ENCODE data around the gene HDAC4. TPM values are rescaled to one million over a fixed set of nuclear protein-coding genes. Genes with fewer than 3 reads are reported as not detected.
A peak's percentile ranks its signal among the peaks of the same experiment; 100 is the strongest.

Gene HDAC4
- total RNA-seq, 1 experiment from 2014 or later = 47.6 TPM

DNA sequence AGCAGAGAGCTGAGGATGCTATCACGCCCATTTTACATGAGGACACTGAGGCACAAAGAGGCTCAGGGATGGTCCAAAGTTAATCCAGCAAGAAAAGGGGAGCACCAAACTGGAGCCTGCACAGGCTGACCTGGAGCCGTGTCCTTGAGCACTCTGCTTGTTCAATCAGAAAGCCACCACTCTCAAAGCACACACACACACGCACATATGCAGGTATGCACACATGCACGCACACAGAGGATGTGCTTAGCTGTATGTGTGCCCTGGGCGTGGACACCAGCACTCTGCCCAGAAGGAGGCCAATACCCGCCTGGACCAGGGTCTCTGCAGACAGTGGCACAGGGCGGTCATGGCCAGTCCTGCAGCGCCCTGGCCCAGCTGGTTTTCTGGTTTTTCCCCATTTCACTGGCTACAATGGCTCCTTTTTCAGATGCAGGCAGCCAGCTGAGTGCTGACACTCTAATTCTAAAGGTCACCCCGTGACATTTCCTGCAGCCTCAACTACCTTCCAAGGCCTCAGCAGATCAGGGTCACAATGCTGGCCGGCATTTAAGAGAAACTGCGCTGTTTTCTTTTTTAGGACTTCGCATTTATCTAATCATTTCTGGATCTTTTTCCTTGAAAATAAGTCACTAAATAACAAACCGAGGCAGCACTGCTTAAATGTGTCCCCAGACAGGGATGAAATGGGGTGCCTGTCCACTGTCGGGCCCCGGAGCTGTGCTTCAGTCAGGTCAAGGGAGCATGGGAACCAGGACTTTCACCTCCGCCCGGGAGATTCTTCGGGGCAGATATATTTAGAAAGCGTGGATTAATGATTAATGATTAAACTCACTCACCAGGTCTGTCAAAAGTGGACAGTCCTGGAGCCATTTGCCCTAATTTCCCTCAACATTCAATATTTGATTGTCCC, 104.5 kb downstream of the HDAC4 start:
- no peak overlapping the region for H3K4me3 ChIP-seq (replicated peaks in 1 of 2; ENCODE audit: low read depth in 1 of 2, low read length in 2 of 2)
- no peak overlapping the region for H3K9ac ChIP-seq (ENCODE audit: low read length)
- peak overlapping the region; percentile 11 for H3K4me2 ChIP-seq (ENCODE audit: low read length)
- ChIA-PET POLR2A (no interaction called here), CTCF (no interaction called here), RAD21 (ENCODE audit: low non-redundant PET in 1 of 2, low total read pairs in 2 of 2, uncharacterized antibody in 2 of 2, unreplicated experiment in 2 of 2) (no interaction called here)
- no TSS peak for BruUV-seq (replicated peaks)
- H3K27me3 ChIP-seq (ENCODE audit: insufficient read depth, low read length) = no peaks in the 10 kb centered on the region
- H3K79me2 ChIP-seq (ENCODE audit: insufficient read depth, low read length) = peaks cover 13% of the 10 kb centered on the region; the same call in 1 of the 2 replicates
- DNase-seq (ENCODE audit: low read depth, low spot score) (no peak), ATAC-seq (no peak)
- H3K36me3 ChIP-seq (ENCODE audit: control insufficient read depth in 1 of 2, insufficient read depth in 2 of 2, low read length in 2 of 2) = no peaks in the 10 kb centered on the region
- TF ChIP-seq, protein P1, sequence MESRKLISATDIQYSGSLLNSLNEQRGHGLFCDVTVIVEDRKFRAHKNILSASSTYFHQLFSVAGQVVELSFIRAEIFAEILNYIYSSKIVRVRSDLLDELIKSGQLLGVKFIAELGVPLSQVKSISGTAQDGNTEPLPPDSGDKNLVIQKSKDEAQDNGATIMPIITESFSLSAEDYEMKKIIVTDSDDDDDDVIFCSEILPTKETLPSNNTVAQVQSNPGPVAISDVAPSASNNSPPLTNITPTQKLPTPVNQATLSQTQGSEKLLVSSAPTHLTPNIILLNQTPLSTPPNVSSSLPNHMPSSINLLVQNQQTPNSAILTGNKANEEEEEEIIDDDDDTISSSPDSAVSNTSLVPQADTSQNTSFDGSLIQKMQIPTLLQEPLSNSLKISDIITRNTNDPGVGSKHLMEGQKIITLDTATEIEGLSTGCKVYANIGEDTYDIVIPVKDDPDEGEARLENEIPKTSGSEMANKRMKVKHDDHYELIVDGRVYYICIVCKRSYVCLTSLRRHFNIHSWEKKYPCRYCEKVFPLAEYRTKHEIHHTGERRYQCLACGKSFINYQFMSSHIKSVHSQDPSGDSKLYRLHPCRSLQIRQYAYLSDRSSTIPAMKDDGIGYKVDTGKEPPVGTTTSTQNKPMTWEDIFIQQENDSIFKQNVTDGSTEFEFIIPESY (IDR thresholded peaks at IDR 0.05; ENCODE audit: extremely low read depth, insufficient replicate concordance, low read length) = no peak
- TF ChIP-seq POLR2AphosphoS5 (IDR thresholded peaks at IDR 0.05; ENCODE audit: low read depth, low read length) = no peak
- H4K20me1 ChIP-seq (ENCODE audit: insufficient read depth) = no peaks in the 10 kb centered on the region
- no peak overlapping the region for H3K27ac ChIP-seq (ENCODE audit: low read depth, low read length)
- H3K4me1 ChIP-seq (ENCODE audit: control insufficient read depth in 1 of 2, insufficient read depth in 2 of 2, low read length in 2 of 2) = peaks cover 0 to 39% of the 10 kb centered on the region in 2 experiments; a peak in 3 of 4 replicates
- H2AFZ ChIP-seq (ENCODE audit: low read depth, low read length, poor library complexity, severe bottlenecking) = no peak overlapping the region
- intact Hi-C loops (cut with micrococcal nuclease) = no loop called here
- no peaks in the 10 kb centered on the region for H3K9me2 ChIP-seq (ENCODE audit: insufficient read depth)
- no peaks in the 10 kb centered on the region for H3K9me3 ChIP-seq (ENCODE audit: control insufficient read depth in 1 of 2, insufficient read depth in 1 of 2, low read depth in 1 of 2, low read length in 2 of 2)

DNA sequence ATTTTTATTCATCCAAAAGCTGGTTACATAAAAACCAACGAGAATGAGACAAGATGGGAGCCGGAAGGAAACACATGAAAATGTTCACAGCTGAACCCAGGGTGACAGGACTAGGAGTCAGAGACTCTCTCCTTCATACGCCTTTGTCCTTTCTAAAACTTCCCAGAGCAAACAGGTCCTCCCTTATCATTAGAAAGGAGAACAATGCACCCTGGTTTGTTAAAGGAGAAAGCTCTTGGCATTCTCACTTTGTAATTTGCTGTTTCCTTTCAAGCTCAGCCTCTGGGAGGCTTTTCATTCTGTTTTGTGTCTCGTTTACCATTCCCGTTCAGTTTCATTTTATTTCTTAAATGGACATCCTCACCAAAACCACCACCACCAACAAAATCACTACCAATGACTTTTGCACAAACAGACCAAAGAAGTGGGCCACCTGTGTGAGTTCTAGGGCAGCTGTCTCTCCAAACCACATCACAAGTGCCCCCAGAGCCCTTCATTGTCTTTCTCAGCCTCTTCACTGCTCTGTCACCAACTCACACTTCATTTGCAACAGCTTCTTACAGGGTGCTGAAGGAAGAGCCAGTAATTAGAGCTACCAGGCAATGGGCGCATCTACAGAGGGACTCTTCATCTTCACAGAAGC, 105.3 kb downstream of the HDAC4 start:
- no peak for TF ChIP-seq FOSL1 (IDR thresholded peaks at IDR 0.05; ENCODE audit: low read depth)
- TF ChIP-seq SRF (IDR thresholded peaks at IDR 0.05; ENCODE audit: low read depth) = no peak
- no peak for TF ChIP-seq JUND (IDR thresholded peaks at IDR 0.05)
- DNase-seq (ENCODE audit: low read depth, low spot score) (no peak), ATAC-seq (no peak)
- ChIA-PET CTCF (no interaction called here), POLR2A (interaction anchor here (0.6 kb wide), 1 partner anchor 46 kb away, joined by 3 read pairs; no protein-coding TSS in a partner anchor), RAD21 (ENCODE audit: low non-redundant PET in 1 of 2, low total read pairs in 2 of 2, uncharacterized antibody in 2 of 2, unreplicated experiment in 2 of 2) (no interaction called here)
- BruUV-seq (replicated peaks) = no TSS peak
- H3K4me2 ChIP-seq (ENCODE audit: low read length) = no peak overlapping the region
- intact Hi-C loops (cut with micrococcal nuclease) = no loop called here
- no peak overlapping the region for H2AFZ ChIP-seq (ENCODE audit: low read depth, low read length, poor library complexity, severe bottlenecking)
- no peak overlapping the region for H3K27ac ChIP-seq (ENCODE audit: low read depth, low read length)
- H3K36me3 ChIP-seq (ENCODE audit: control insufficient read depth in 1 of 2, insufficient read depth in 2 of 2, low read length in 2 of 2) = no peaks in the 10 kb centered on the region
- H3K79me2 ChIP-seq (ENCODE audit: insufficient read depth, low read length) = peaks cover 13% of the 10 kb centered on the region; the same call in 1 of the 2 replicates
- no peaks in the 10 kb centered on the region for H3K9me2 ChIP-seq (ENCODE audit: insufficient read depth)
- no peak overlapping the region for H3K4me3 ChIP-seq (replicated peaks in 1 of 2; ENCODE audit: low read depth in 1 of 2, low read length in 2 of 2)
- H3K27me3 ChIP-seq (ENCODE audit: insufficient read depth, low read length) = no peaks in the 10 kb centered on the region
- H3K4me1 ChIP-seq (ENCODE audit: control insufficient read depth in 1 of 2, insufficient read depth in 2 of 2, low read length in 2 of 2) = peaks cover 0 to 47% of the 10 kb centered on the region in 2 experiments; a peak in 3 of 4 replicates
- H3K9ac ChIP-seq (ENCODE audit: low read length) = no peak overlapping the region
- H4K20me1 ChIP-seq (ENCODE audit: insufficient read depth) = no peaks in the 10 kb centered on the region
- H3K9me3 ChIP-seq (ENCODE audit: control insufficient read depth in 1 of 2, insufficient read depth in 1 of 2, low read depth in 1 of 2, low read length in 2 of 2) = no peaks in the 10 kb centered on the region
